Transverse colon (tissue), 4 donors: ENCODE measurements around the gene SLC37A4. TPM values are rescaled to one million over a fixed set of nuclear protein-coding genes. Genes with fewer than 3 reads are reported as not detected.
A peak's percentile ranks its signal among the peaks of the same experiment; 100 is the strongest.
"Not testable (repeated sequence)": the region's sequence is repeated elsewhere in the genome, so short reads cannot be mapped to it uniquely, and the experiment has no call there.

ENCODE experiments used
- DNase-seq: peaks from one replicate; pipeline ENCODE4 v3.0.0-alpha.2; 2019
- H3K27ac ChIP-seq, 4 donors: fragments of 200-600 bp; sonication (generic); 2 replicates each; pipeline ENCODE4 v1.5.1; 2016 to 2018; ENCODE audit warnings: inconsistent platforms in 4 of 4
- H3K27me3 ChIP-seq: fragments of 200-600 bp; sonication (generic); 2 replicates; pipeline ENCODE4 v1.5.1; 2017; ENCODE audit warnings: inconsistent platforms
- H3K36me3 ChIP-seq, 4 donors: fragments of 200-600 bp; sonication (generic); 2 replicates each; pipeline ENCODE4 v1.5.1; 2017 to 2019; ENCODE audit warnings: inconsistent platforms in 4 of 4
- H3K4me1 ChIP-seq, 4 donors: fragments of 200-600 bp; sonication (generic); 2 replicates each; pipeline ENCODE4 v1.5.1; 2017 to 2020; ENCODE audit warnings: inconsistent platforms in 4 of 4
- H3K4me3 ChIP-seq, 4 donors: fragments of 200-600 bp; sonication (generic); 1 replicate in 1 of 4; 2 replicates in 3 of 4; pipeline versions ENCODE4 v1.5.1 to v1.6.1; 2017 to 2019; ENCODE audit warnings: inconsistent platforms in 4 of 4
- H3K9me3 ChIP-seq, 2 donors: fragments of 200-600 bp; sonication (generic); 2 replicates each; pipeline ENCODE4 v1.5.1; 2017 to 2019; ENCODE audit warnings: inconsistent platforms in 2 of 2
- EP300 ChIP-seq: sonication (generic); formaldehyde crosslinking; IDR thresholded peaks from one replicate; pipeline ENCODE4 v1.6.1; 2017; ENCODE audit warnings: antibody characterized with exemption, low read depth
- POLR2A ChIP-seq: fragments of 450-650 bp; IDR thresholded peaks from one replicate; pipeline ENCODE4 v1.6.1; 2016; ENCODE audit warnings: antibody characterized with exemption, mild to moderate bottlenecking, moderate library complexity
- POLR2AphosphoS5 ChIP-seq, 3 donors: sonication (generic); formaldehyde crosslinking; IDR thresholded peaks; one replicate each; pipeline ENCODE4 v1.6.1; 2016; ENCODE audit warnings: antibody characterized with exemption in 3 of 3
- WGBS, 2 donors: methylation state at CpG; one replicate each; pipeline ENCODE4 v1.1.5; 2018; ENCODE audit warnings: low coverage in 1 of 2; 5-methylcytosine and 5-hydroxymethylcytosine counted together
- in situ Hi-C, 4 donors: fragments of 200-750 bp; cut with MboI; loops; one replicate each; pipeline versions ENCODE4 v1.15.0 to v1.15.1; 2017; ENCODE audit warnings: low sequenced_read_pairs in 3 of 4, low pct_ligation_motif_present in 1 of 4, low pct_unique_long_range_greater_than_20kb in 1 of 4
- intact Hi-C: fragments of 100-400 bp; cut with DNase I; formaldehyde crosslinking; loops from one replicate; pipeline ENCODE4 v1.15.1; 2023; ENCODE audit warnings: low total_unique reads
- total RNA-seq, 4 donors: library from RNA; depleted of rRNA; stranded (reverse); fragments of >200 nt; gene quantifications; one replicate each; pipeline ENCODE4 v1.1.0, GENCODE V29; 2016
- TF ChIP-seq, protein P1 (sequence below), 5 experiments: fragments of 200-600 bp in 3 of 5; fragments of 450-650 bp in 2 of 5; sonication (generic) in 3 of 5; IDR thresholded peaks; 1 replicate in 2 of 5; 2 replicates in 3 of 5; pipeline ENCODE4 v1.5.1; 2016 to 2017; ENCODE audit warnings: antibody characterized with exemption in 5 of 5, inconsistent platforms in 3 of 5, mild to moderate bottlenecking in 2 of 5, moderate library complexity in 1 of 5

The SLC37A4 gene
- total RNA-seq, 4 donors from 2014 or later = 34.0 to 88.3 (median 81.2) TPM

- TF ChIP-seq POLR2A (no peak), EP300 (no peak), POLR2AphosphoS5 (IDR thresholded peaks at IDR 0.05) (no peak)
- TF ChIP-seq, protein P1, sequence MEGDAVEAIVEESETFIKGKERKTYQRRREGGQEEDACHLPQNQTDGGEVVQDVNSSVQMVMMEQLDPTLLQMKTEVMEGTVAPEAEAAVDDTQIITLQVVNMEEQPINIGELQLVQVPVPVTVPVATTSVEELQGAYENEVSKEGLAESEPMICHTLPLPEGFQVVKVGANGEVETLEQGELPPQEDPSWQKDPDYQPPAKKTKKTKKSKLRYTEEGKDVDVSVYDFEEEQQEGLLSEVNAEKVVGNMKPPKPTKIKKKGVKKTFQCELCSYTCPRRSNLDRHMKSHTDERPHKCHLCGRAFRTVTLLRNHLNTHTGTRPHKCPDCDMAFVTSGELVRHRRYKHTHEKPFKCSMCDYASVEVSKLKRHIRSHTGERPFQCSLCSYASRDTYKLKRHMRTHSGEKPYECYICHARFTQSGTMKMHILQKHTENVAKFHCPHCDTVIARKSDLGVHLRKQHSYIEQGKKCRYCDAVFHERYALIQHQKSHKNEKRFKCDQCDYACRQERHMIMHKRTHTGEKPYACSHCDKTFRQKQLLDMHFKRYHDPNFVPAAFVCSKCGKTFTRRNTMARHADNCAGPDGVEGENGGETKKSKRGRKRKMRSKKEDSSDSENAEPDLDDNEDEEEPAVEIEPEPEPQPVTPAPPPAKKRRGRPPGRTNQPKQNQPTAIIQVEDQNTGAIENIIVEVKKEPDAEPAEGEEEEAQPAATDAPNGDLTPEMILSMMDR (IDR thresholded peaks at IDR 0.05) = no peak
- Histone ChIP-seq H3K27ac (peak overlapping the region; percentile 82 to 91 (median 85)), H3K4me1 (peaks cover 0 to 23% (median 16%) of the 10 kb centered on the region in 4 donors), H3K4me3 (peak overlapping the region; percentile 44 to 82 (median 70)), H3K36me3 (peaks cover 0 to 17% (median 8%) of the 10 kb centered on the region in 4 donors), H3K9me3 (no peaks in the 10 kb centered on the region), H3K27me3 (no peaks in the 10 kb centered on the region)
- intact Hi-C loops (no loop called here), in situ Hi-C loops (no loop called here)
- WGBS, 2 donors = 5% methylated on average over 18 of the region's 19 CpGs; no CpG with 5 or more reads in 1 of the 2 donors
- peak; percentile 26 for DNase-seq
Measured at GRCh38 chr11:118998388-118998717, 32.3 kb downstream of the SLC37A4 start.

DNA sequence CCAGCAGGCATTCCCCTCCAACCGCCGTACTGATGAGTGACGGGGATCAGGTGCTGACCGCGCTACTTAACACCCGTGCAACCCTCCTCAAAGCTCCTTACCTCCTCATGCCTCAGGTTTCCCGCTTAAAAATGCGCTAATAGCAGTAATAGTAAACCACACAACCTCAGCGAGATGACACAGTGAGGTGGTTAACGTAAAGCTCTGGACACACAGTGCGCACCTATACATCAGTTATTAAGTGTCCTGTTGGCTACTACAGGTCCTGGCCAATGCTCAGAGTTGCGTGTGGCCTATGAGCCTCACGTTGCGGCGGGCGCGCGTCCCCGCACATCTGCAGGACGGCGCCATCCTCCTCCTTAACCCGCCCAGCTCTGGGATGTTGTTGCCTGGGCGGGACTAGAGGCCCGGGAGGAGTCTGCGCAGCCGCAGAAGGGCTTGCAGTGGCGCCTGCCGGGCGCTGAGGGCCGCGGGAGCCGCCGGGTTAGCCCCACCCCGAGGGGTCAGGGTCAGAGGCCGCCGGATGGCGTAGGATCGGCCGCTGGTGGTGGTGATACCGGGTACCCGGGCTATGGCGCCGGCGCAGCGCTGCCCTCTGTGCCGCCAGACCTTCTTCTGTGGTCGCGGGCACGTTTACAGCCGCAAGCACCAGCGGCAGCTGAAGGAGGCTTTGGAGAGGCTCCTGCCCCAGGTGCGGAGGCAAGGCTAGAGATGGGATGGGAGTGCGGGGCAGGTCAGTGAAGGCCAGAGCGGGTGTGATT lies 32.9 kb downstream of the SLC37A4 start, which contains the start of gene CENATAC:
Gene CENATAC (plus strand): TSS at position 512 of the 761 bp plus-strand sequence. CDS start 60 bp downstream, at position 572.
- WGBS, 2 donors = 1% methylated on average over 44 of the region's 54 CpGs; no CpG with 5 or more reads in 1 of the 2 donors
- Histone ChIP-seq H3K27me3 (no peaks in the 10 kb centered on the region), H3K9me3 (no peaks in the 10 kb centered on the region), H3K36me3 (peaks cover 0 to 17% (median 8%) of the 10 kb centered on the region in 4 donors), H3K27ac (peak within 1 kb of the TSS; percentile 82 to 91 (median 85)), H3K4me1 (peaks cover 0 to 23% (median 16%) of the 10 kb centered on the region in 4 donors), H3K4me3 (peak within 1 kb of the TSS; percentile 44 to 82 (median 70))
- peak; percentile 70 for TF ChIP-seq POLR2A
- no peak for TF ChIP-seq EP300
- TF ChIP-seq POLR2AphosphoS5 (IDR thresholded peaks at IDR 0.05) = peak; percentile 75 to 95 (median 84)
- TF ChIP-seq, protein P1 (IDR thresholded peaks at IDR 0.05) = peak; percentile 5 to 34 (median 13)
- peak; percentile 97 for DNase-seq
- intact Hi-C loops (no loop called here), in situ Hi-C loops (no loop called here)

GRCh38 chr11:118996926-118997626 lies 33.6 kb downstream of the SLC37A4 start:
- Histone ChIP-seq H3K27me3 (no peaks in the 10 kb centered on the region), H3K4me1 (peaks cover 0 to 23% (median 16%) of the 10 kb centered on the region in 4 donors), H3K9me3 (no peaks in the 10 kb centered on the region), H3K4me3 (peak overlapping the region; percentile 44 to 82 (median 70)), H3K27ac (peak overlapping the region; percentile 82 to 91 (median 85)), H3K36me3 (peaks cover 0 to 13% (median 5%) of the 10 kb centered on the region in 4 donors)
- 19 to 20% methylated on average over 1 to 22 of the region's 22 CpGs for WGBS, 2 donors
- in situ Hi-C loops (no loop called here), intact Hi-C loops (no loop called here)
- no peak for DNase-seq
- TF ChIP-seq, protein P1 (IDR thresholded peaks at IDR 0.05) = peak in 1 of 5 experiments; percentile 12
- no peak for TF ChIP-seq EP300

GRCh38 chr11:118991486-118992038 lies 39.1 kb downstream of the SLC37A4 start:
- 96% methylated on average over 44 of the region's 44 CpGs; no CpG with 5 or more reads in 1 of the 2 donors for WGBS, 2 donors
- in situ Hi-C loops, H3K4me3 ChIP-seq, DNase-seq, intact Hi-C loops, H3K36me3 ChIP-seq, H3K27me3 ChIP-seq, H3K9me3 ChIP-seq, H3K27ac ChIP-seq, H3K4me1 ChIP-seq: not testable (repeated sequence)
